UCSD-AML1 (cell line): ENCODE data around the gene ACSL5.
"Not testable (repeated sequence)": the region's sequence is repeated elsewhere in the genome, so short reads cannot be mapped to it uniquely, and the experiment has no call there.

Experiments used
- DNase-seq: peaks from one replicate; lab custom pipeline; 2025; ENCODE audit not compliant: unreplicated experiment; lab: John Stamatoyannopoulos, UW

ACSL5 gene

DNA sequence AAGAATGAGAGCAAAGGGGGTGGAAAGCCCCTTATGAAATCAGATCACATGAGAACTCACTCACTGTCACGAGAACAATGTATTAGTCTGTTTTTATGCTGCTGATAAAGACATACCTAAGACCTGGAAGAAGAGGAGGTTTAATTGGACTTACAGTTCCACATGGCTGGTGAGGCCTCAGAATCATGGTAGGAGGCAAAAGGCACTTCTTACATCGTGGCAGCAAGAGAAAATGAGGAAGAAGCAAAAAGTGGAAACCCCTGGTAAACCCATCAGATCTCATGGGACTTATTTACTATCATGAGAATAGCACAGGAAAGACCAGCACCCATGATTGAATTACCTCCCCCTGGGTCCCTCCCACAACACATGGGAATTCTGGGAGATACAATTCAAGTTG lies 32.9 kb downstream of the ACSL5 start:
- not testable (repeated sequence) for DNase-seq

DNA sequence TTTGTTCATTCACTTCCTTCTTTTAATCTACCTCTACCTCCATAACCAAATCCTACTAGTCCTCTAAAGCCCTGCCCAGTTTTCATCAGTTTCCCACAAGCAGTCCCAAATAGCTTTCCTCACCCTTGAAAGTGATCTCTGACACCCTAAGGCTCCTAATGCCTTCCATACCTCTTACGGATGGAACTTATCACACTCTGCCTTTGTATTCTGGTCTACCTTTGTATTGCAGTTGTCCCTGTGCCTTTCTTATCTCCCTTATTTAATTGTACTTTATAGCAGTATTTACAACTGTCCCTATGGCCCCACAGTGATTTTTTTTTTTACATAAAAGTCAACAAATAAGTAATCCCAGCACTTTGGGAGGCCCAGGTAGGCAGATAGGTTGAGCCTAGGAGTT lies 33.8 kb downstream of the ACSL5 start:
- DNase-seq, result no peak

- no peak for DNase-seq
Observed at GRCh38 chr10:112409299-112409698, 35.4 kb downstream of the ACSL5 start.

GRCh38 chr10:112409755-112410154 lies 35.8 kb downstream of the ACSL5 start:
- no peak for DNase-seq

GRCh38 chr10:112412696-112413095 lies 38.8 kb downstream of the ACSL5 start:
- DNase-seq, result no peak

DNA sequence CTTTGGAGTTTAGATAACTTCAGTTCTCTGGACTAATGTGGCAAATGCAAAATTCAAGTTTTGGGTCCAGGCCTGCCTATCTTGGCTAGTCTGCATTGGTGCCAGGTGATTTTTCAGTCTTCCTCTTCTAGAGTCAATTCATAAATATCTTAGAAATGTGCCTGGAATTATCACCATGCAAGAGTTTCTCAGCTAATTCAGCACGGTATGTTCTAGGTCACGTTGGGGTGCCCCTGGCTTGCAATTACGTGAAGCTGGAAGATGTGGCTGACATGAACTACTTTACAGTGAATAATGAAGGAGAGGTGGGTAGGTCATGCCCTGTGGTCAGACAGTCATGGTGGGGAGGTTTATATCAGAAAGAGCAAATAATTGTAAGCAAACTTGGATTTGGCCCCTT lies 47.8 kb downstream of the ACSL5 start:
- DNase-seq, result no peak

- no peak for DNase-seq
Observed at GRCh38 chr10:112424651-112425050, 50.7 kb downstream of the ACSL5 start.

- no peak for DNase-seq
Observed at GRCh38 chr10:112426111-112426510, 52.2 kb downstream of the ACSL5 start.

- DNase-seq, result no peak
Observed at GRCh38 chr10:112429147-112429546, 55.2 kb downstream of the ACSL5 start.

- DNase-seq, result no peak
Observed at GRCh38 chr10:112429654-112430230, 55.8 kb downstream of the ACSL5 start.

- DNase-seq, result no peak
Observed at GRCh38 chr10:112433136-112433535, 59.2 kb downstream of the ACSL5 start.

GRCh38 chr10:112434988-112435619 lies 61.2 kb downstream of the ACSL5 start:
- no peak for DNase-seq

GRCh38 chr10:112438356-112438755 lies 64.4 kb downstream of the ACSL5 start:
- no peak for DNase-seq

DNA sequence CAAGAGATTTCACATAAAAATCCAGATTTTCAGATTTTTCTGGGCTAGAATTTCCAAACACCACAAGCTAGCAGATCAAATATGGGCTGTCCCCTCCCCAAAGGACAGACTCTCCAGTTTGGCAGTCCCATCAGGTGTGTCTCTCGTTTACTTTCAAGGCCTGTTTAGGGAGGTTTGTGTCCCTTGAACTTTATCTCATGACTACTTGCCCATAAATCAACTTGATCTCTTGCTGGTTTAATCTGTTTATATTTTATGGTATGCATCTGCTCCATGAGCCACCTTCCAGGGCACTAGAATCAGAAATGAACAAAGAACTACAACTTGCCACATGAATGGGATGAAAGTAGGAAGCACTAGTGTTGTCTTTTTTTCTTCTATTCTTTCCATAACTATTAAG lies 67.6 kb downstream of the ACSL5 start:
- no peak for DNase-seq

GRCh38 chr10:112442063-112442462 lies 68.1 kb downstream of the ACSL5 start:
- DNase-seq, result no peak

GRCh38 chr10:112446055-112446854 lies 72.3 kb downstream of the ACSL5 start:
- peak; percentile 34 for DNase-seq

- DNase-seq, result peak; percentile 84
Observed at GRCh38 chr10:112446855-112447619, 73.1 kb downstream of the ACSL5 start, which contains the start of the genes VTI1A and ZDHHC6. VTI1A (plus strand) TSS chr10:112447215; CDS start chr10:112447374, 159 bp downstream. ZDHHC6 (minus strand) TSS chr10:112446914; CDS start chr10:112445436, 1,478 bp downstream.

GRCh38 chr10:112447620-112447928 lies 73.7 kb downstream of the ACSL5 start:
- no peak for DNase-seq

DNA sequence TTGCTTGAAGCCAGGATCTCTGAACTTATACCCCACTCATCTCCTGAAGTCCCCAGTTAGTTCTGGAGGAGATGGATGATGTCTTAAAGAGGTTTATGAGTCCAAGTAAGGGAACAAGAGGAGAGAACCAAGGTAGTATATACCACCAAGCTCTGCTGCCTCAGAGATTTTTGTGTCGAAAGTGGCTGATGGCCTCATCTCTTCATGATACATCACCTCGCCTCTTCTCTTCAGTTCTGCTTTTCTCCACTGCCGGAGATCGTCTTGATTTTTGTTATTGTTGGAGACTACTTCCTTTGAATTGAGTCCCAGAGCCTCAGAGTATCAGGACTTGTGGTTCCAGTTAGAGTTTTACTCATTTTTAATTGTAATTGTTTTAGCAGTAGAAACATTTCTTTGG lies 75.0 kb downstream of the ACSL5 start:
- DNase-seq, result no peak

DNA sequence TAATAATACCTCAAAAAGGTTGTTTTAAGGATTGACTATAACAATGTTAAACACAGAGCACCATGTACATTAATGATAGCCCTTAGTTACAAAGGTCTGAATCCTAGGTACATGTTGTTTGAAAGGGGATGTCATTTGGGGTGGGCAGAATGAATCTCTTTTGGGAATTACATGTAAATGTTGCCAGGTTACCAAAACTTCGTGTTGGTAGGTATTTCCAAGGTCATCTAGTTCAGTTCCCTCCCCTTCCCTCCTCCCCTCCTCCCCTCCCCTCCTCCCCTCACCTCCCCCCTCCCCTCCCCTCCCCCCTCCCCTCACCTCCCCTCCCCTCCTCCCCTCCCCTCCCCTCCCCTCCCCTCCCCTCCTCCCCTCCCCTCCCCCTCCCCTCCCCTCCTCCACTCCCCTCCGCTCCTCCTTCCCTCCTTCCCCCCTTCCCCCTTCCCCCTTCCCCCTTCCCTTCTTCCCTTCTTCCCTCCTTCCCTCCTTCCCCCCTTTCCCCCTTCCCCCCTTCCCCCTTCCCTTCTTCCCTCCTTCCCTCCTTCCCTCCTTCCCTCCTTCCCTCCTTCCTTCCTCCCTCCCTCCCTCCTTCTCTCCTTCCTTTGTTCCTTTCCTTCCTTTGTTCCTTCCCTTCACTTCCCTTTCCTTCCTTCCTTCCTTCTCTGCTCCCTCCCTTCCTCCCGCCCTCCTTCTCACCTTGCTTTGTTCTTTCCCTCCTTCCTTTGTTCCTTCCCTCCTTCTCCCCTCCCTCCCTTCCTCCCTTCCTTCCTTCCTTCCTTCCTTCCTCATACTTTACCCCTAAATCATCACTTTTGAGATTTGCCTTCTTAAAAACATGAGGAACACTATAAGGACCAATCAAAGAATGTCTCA lies 81.2 kb downstream of the ACSL5 start:
- no peak for DNase-seq

GRCh38 chr10:112456533-112456932 lies 82.6 kb downstream of the ACSL5 start:
- DNase-seq, result no peak
